Activated T-helper 9 cell treated with anti-CD3 and anti-CD28 coated beads, Interleukin-2, amount 50 U/mL, for 16 hours (primary cell): ENCODE measurements around the gene SPEM1.

Experiments
- DNase-seq: peaks from one replicate; pipeline ENCODE4 v3.0.0-alpha.2; 2020; ENCODE audit warnings: low read depth

SPEM1 gene, protein sequence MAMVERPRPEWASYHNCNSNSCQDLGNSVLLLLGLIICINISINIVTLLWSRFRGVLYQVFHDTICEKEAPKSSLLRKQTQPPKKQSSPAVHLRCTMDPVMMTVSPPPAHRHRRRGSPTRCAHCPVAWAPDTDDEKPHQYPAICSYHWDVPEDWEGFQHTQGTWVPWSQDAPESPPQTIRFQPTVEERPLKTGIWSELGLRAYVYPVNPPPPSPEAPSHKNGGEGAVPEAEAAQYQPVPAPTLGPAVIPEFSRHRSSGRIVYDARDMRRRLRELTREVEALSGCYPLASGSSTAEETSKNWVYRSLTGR

GRCh38 chr17:7419819-7420610 lies at the start of gene SPEM1:
SPEM1 (plus strand) TSS chr17:7420324; CDS start chr17:7420385, 61 bp downstream.
- no peak for DNase-seq

- DNase-seq, result no peak
These were observed 49.3 kb upstream of the SPEM1 start for GRCh38 chr17:7370853-7371252.

- no peak for DNase-seq
These were observed 45.8 kb upstream of the SPEM1 start for GRCh38 chr17:7374353-7374752.

DNA sequence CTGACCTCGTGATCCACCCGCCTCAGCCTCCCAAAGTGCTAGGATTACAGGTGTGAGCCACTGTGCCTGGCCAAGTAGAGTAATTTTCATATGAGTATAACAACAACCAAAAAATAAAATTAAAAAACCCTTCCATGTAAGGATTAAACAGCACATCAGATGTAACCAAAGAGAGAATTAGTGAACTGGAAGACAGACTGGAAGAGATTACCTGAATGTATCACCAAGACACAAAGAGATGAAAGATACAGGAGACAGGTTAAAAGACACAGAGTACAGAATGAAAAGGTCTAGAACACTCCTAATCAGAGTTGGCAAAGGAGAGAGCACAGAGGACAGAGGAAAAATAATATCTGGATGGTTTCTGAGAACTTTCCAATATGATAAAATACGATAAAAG lies 41.0 kb upstream of the SPEM1 start:
- DNase-seq, result no peak

GRCh38 chr17:7380321-7380720 lies 39.8 kb upstream of the SPEM1 start:
- DNase-seq, result no peak

- no peak for DNase-seq
These were observed 39.1 kb upstream of the SPEM1 start, which contains the start of gene TNK1 for GRCh38 chr17:7380855-7381683. TNK1 (plus strand) TSS chr17:7381089; CDS start chr17:7382927, 1,838 bp downstream.

DNA sequence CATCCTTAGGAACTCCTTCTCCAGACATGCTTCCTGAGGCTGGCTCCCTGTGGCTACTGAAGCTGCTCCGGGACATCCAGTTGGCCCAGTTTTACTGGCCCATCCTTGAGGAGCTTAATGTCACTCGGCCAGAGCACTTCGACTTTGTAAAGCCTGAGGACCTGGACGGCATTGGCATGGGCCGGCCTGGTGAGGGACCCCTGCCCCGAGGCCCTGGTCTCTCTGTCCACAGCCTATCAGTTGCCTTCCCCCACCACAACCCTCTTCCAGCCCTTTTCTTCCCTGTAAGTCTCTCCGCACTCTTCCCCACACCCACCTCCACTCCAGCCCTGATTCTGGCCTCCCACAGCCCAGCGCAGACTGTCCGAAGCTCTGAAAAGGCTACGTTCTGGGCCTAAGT lies 37.2 kb upstream of the SPEM1 start:
- DNase-seq, result no peak

DNA sequence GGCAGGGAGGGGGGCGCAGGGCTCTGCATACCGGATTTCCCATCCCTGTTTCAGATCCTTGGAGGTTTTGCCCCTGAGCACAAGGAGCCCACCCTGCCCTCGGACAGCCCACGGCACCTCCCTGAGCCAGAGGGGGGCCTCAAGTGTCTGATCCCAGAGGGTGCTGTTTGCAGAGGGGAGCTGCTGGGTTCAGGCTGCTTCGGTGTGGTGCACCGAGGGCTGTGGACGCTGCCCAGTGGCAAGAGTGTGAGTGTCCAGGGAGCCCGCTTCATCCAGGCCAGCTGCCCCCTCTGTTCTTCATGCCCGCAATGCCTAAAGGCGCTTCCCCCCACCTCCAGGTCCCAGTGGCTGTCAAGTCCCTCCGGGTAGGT lies 36.8 kb upstream of the SPEM1 start:
- no peak for DNase-seq

DNA sequence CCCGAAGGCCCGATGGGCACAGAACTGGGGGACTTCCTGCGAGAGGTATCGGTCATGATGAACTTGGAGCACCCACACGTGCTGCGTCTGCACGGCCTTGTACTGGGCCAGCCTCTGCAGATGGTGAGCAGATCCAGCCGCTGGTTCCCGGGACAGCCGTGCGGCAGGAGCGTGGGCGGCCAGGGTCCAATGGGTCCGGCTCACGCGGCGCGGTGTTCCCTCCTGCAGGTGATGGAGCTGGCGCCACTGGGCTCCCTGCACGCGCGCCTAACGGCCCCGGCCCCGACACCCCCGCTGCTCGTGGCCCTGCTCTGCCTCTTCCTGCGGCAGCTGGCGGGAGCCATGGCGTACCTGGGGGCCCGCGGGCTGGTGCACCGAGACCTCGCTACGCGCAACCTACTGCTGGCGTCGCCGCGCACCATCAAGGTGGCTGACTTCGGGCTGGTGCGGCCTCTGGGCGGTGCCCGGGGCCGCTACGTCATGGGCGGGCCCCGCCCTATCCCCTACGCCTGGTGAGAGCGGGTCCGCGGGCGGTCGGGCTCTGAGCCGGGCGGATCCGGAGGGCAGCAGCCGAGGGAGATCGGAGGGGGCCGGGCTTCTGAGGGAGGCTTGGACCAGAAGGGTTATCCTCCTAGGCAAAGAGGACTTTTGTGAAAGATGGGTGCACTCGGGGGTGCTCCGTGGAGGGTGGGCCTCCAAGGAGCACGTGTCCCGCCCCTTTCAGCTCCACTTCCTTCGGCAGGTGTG lies 36.2 kb upstream of the SPEM1 start:
- peak; percentile 69 for DNase-seq

DNA sequence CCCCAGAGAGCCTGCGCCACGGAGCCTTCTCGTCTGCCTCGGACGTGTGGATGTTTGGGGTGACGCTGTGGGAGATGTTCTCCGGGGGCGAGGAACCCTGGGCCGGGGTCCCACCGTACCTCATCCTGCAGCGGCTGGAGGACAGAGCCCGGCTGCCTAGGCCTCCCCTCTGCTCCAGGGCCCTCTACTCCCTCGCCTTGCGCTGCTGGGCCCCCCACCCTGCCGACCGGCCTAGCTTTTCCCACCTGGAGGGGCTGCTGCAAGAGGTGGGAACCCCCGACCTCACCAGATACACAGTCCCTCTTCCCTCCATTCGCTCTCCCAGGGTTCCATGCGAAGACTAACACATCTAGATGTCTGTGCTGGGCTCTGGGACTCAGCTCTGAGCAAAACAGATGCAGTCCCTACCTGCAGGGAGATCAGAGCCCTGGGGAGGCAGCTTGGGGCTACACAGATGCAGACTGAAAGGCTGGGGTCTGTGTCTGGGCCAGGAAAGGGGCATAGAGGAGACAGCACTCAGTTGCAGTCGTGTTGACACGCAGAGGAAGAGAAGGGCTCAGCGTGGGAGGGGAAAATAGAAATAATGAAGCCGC lies 35.5 kb upstream of the SPEM1 start:
- no peak for DNase-seq

DNA sequence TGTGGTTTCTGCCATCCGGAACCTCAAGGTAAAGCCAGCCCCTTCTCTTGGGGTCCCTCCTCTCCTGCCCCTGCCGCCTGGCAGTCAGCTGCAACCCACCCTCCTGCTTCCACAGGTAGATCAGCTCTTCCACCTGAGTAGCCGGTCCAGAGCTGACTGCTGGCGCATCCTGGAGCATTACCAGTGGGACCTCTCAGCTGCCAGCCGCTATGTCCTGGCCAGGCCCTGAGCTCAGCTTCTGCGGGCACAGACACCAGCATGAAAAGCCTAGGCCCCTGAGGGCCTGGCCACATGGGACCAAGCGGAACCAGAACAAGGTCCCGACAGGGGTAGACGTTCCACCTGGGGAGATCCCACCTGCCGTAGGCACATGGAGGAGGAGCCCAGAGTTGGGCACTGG lies 31.3 kb upstream of the SPEM1 start:
- DNase-seq, result no peak

GRCh38 chr17:7389924-7390910 lies 29.9 kb upstream of the SPEM1 start:
- no peak for DNase-seq

GRCh38 chr17:7391307-7391706 lies 28.8 kb upstream of the SPEM1 start:
- DNase-seq, result no peak

DNA sequence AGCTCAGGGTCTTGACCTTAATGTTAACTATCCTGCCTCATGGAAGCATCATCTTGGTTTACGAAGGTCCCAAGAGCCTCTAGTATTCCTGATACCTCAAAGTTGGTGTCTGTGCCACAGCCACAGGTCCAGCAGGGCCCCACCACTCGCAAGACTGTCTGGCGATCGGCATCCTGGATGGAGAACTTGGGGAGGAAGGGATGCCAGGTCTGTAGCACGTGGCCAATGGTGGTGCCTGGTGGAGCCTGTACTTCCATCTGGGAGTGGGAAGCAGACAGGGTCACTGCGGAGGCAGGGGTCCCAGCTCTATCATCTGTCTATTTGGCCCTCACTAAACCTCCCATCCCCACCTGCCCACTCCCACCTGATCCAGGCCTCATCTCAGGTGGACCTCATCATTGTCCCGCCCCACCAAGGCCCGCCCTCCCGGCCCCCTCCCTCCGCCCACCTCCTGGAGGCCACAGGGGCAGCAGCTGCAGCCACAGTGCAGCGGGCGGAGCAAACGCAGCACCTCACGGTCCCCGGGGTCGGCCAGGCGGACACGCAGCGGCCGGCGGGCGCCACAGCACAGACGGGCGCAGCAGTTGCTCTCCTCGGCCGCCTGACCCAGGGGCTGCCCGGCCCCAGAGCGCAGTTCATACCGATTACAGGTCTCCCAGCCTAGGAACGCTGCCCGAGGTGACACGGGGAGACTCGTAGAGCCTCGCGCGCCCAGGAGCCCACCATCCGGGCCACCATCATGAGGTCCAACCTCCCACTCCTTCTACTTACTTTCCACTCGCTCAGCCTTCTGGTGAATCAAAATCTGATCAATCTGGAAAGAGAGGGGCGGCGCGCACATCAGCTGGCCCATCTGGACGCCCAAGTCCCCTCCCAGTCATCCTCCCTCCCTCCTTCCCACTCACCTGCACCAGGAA lies 27.2 kb upstream of the SPEM1 start:
- DNase-seq, result no peak

- peak; percentile 45 for DNase-seq
These were observed 26.3 kb upstream of the SPEM1 start for GRCh38 chr17:7393613-7394451.

GRCh38 chr17:7394452-7395191 lies 25.5 kb upstream of the SPEM1 start, which contains the start of gene PLSCR3:
PLSCR3 (minus strand) TSS chr17:7394525; CDS start chr17:7394110, 415 bp downstream.
- DNase-seq, result peak; percentile 74

GRCh38 chr17:7396147-7396546 lies 24.0 kb upstream of the SPEM1 start:
- DNase-seq, result no peak
